Suprapubic skin (tissue), 3 donors: Measurements from ENCODE around the gene KSR2.

Source experiments
- POLR2AphosphoS5 ChIP-seq, 3 donors: sonication (generic); formaldehyde crosslinking; IDR thresholded peaks; one replicate each; pipeline ENCODE4 v1.6.1; 2017; ENCODE audit warnings: antibody characterized with exemption in 3 of 3
- TF ChIP-seq, protein P1 (sequence below), 2 donors: fragments of 200-600 bp in 1 of 2; fragments of 450-650 bp in 1 of 2; sonication (generic) in 1 of 2; IDR thresholded peaks; one replicate each; pipeline ENCODE4 v1.5.1; 2016 to 2019; ENCODE audit warnings: antibody characterized with exemption in 2 of 2, mild to moderate bottlenecking in 1 of 2, moderate library complexity in 1 of 2

DNA sequence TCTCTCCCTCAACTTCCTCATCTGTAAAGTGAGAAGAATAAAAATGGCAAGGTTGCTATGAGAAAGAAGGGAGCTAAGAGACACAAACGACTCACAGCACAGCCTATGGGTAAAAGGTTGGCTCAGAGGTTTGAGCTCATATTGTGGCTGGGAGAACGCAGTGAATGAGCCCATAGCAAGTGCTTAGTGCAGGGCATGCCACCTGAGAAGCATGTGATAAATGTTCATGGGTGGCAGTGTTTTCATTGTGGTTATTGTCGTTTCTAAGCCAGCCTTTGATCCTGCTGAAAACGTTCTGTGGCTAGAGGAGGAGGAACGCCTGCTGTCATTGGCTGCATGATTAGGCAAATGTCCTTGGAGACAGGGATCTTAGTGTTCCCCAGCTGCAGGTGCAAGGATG lies 150.4 kb downstream of the KSR2 start:
- TF ChIP-seq, protein P1, sequence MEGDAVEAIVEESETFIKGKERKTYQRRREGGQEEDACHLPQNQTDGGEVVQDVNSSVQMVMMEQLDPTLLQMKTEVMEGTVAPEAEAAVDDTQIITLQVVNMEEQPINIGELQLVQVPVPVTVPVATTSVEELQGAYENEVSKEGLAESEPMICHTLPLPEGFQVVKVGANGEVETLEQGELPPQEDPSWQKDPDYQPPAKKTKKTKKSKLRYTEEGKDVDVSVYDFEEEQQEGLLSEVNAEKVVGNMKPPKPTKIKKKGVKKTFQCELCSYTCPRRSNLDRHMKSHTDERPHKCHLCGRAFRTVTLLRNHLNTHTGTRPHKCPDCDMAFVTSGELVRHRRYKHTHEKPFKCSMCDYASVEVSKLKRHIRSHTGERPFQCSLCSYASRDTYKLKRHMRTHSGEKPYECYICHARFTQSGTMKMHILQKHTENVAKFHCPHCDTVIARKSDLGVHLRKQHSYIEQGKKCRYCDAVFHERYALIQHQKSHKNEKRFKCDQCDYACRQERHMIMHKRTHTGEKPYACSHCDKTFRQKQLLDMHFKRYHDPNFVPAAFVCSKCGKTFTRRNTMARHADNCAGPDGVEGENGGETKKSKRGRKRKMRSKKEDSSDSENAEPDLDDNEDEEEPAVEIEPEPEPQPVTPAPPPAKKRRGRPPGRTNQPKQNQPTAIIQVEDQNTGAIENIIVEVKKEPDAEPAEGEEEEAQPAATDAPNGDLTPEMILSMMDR (IDR thresholded peaks at IDR 0.05), result no peak
- TF ChIP-seq POLR2AphosphoS5 (IDR thresholded peaks at IDR 0.05), result no peak
